GM13977 (cell line): ENCODE results near the gene RRP9.
"Not testable (repeated sequence)": the region's sequence is repeated elsewhere in the genome, so short reads cannot be mapped to it uniquely, and the experiment has no call there.

Source experiments
- DNase-seq: peaks from one replicate; pipeline ENCODE4 v3.0.0; 2012; ENCODE audit warnings: low spot score
- in situ Hi-C: fragments of 300-500 bp; cut with MboI; formaldehyde crosslinking; loops from one replicate; pipeline ENCODE4 v1.12.0; 2022; ENCODE audit warnings: low sequenced_read_pairs, low pct_unique_long_range_greater_than_20kb, mixed read lengths, inconsistent platforms; ENCODE audit not compliant: unreplicated experiment
- TF ChIP-seq, protein P1 (sequence below): IDR thresholded peaks from 2 replicates; pipeline ENCODE4 v1.5.1; 2012; ENCODE audit warnings: mild to moderate bottlenecking, control low read depth; ENCODE audit not compliant: insufficient read depth; ENCODE audit errors: extremely low read depth, missing control alignments

RRP9 gene, protein sequence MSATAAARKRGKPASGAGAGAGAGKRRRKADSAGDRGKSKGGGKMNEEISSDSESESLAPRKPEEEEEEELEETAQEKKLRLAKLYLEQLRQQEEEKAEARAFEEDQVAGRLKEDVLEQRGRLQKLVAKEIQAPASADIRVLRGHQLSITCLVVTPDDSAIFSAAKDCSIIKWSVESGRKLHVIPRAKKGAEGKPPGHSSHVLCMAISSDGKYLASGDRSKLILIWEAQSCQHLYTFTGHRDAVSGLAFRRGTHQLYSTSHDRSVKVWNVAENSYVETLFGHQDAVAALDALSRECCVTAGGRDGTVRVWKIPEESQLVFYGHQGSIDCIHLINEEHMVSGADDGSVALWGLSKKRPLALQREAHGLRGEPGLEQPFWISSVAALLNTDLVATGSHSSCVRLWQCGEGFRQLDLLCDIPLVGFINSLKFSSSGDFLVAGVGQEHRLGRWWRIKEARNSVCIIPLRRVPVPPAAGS

DNA sequence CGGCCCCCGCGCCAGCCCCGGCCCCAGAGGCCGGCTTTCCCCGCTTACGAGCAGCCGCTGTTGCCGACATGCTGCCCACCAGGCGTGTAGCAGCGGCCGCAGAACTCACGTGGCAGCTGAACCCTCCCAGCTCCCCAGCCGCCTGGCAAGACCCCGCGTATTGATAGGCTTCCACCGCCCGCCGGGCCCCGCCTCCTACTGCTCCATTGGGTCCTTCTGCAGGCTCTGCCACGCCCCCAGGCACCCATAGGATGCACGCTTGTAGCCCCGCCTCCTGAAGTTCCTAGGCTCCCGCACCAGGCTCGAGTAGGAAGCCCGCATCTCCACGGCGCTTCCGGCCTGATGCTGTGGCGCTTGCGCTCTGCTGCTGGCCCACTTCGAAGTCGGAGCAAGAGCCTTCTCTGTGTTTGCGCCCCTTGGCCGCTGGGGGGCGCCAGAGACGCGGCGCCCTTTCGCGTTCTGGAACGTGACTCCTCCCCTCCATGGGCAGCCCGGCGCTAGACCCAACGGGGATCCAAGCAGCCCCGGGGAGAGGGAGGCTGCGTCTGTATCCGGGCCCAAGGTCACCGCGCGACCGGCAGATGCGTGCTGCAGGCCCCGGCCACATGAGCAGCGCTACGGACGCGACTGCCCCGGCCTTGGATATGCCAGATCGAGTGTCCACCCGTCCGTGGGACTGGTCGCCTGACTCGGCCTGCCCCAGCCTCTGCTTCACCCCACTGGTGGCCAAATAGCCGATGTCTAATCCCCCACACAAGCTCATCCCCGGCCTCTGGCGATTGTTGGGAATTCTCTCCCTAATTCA lies at the start of gene RRP9, which contains the start of gene PARP3:
TSS of gene RRP9 (minus strand) at position 107 of the 805 bp plus-strand sequence. CDS start at position 70, 37 bp downstream.
TSS of gene PARP3 (plus strand) at position 566 of the 805 bp plus-strand sequence. CDS start 993 bp downstream, outside the sequence.
- TF ChIP-seq, protein P1, sequence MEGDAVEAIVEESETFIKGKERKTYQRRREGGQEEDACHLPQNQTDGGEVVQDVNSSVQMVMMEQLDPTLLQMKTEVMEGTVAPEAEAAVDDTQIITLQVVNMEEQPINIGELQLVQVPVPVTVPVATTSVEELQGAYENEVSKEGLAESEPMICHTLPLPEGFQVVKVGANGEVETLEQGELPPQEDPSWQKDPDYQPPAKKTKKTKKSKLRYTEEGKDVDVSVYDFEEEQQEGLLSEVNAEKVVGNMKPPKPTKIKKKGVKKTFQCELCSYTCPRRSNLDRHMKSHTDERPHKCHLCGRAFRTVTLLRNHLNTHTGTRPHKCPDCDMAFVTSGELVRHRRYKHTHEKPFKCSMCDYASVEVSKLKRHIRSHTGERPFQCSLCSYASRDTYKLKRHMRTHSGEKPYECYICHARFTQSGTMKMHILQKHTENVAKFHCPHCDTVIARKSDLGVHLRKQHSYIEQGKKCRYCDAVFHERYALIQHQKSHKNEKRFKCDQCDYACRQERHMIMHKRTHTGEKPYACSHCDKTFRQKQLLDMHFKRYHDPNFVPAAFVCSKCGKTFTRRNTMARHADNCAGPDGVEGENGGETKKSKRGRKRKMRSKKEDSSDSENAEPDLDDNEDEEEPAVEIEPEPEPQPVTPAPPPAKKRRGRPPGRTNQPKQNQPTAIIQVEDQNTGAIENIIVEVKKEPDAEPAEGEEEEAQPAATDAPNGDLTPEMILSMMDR: peak; percentile 99
- in situ Hi-C loops: no loop called here
- DNase-seq: peak; percentile 99

DNA sequence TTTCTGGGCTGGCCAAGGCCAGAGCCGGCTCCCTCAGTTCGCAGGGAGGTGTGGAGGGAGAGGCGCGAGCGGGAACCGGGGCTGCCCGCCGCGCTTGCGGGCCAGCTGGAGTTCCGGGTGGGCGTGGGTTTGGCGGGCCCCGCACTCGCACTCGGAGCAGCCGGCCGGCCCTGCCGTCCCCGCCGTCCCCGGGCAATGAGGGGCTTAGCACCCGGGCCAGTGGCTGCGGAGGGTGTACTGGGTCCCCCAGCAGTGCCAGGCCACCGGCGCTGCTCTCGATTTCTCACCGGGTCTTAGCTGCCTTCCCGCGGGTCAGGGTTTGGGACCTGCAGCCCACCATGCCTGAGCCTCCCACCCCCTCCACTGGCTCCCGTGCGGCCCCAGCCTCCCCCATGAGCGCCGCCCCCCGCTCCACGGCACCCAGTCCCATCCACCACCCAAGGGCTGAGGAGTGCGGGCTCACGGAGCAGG lies 48.8 kb upstream of the RRP9 start:
- in situ Hi-C loops: not testable (repeated sequence)

DNA sequence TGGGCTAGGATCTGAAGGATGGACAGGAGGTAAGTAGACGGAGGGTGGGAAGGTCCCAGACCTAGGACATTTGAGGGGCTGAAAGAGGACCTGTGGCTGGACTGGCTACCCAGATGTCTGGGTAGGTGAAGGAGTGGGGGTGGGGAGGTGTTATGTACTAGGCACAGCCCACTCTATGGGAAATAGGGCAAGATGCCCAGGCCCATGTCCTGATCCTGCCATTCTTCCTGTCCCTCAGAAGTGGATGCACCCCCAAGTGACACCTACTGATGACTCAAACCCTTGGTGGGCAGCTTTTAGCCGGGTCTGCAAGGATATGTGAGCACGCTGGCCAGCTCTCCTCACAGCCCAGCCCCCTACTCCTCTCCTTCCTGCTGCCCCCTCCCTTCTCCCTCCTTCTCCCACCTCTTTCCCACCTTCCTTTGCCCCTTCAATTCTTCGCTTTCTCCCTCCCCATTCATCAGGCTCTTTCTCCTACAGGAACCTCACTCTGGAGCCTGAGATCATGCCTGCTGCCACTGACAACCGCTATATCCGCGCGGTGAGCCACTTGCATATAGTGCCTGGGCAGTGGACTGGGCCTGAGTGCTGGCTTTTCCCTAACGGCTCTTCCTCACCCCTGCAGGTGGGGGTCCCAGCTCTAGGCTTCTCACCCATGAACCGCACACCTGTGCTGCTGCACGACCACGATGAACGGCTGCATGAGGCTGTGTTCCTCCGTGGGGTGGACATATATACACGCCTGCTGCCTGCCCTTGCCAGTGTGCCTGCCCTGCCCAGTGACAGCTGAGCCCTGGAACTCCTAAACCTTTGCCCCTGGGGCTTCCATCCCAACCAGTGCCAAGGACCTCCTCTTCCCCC lies 46.8 kb upstream of the RRP9 start:
- in situ Hi-C loops: no loop called here
- no peak for DNase-seq

More for the DNA sequence above, 48.8 kb upstream of the RRP9 start:
- not testable (repeated sequence) for DNase-seq

DNA sequence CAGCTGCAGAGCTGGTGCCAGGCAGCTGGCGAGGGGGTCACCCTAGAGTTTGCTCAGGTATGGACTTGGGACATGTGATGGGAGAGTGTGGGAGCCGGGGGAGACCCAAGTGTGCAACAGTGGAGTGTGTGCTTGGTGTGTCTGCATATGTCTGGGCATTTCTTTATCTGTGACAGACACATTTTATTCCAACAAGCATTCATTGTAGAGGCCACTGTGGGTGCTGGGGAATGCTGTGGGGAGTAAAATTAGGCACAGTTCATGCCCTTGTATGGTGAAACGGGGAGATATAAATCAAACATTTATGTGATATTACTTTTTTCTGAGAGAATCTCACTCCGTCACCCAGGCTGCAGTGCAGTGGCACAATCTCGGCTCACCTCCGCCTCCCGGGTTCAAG lies 45.9 kb upstream of the RRP9 start:
- TF ChIP-seq, protein P1: no peak
- in situ Hi-C loops: no loop called here
- no peak for DNase-seq

More for the DNA sequence above, 46.8 kb upstream of the RRP9 start:
- TF ChIP-seq, protein P1: no peak

DNA sequence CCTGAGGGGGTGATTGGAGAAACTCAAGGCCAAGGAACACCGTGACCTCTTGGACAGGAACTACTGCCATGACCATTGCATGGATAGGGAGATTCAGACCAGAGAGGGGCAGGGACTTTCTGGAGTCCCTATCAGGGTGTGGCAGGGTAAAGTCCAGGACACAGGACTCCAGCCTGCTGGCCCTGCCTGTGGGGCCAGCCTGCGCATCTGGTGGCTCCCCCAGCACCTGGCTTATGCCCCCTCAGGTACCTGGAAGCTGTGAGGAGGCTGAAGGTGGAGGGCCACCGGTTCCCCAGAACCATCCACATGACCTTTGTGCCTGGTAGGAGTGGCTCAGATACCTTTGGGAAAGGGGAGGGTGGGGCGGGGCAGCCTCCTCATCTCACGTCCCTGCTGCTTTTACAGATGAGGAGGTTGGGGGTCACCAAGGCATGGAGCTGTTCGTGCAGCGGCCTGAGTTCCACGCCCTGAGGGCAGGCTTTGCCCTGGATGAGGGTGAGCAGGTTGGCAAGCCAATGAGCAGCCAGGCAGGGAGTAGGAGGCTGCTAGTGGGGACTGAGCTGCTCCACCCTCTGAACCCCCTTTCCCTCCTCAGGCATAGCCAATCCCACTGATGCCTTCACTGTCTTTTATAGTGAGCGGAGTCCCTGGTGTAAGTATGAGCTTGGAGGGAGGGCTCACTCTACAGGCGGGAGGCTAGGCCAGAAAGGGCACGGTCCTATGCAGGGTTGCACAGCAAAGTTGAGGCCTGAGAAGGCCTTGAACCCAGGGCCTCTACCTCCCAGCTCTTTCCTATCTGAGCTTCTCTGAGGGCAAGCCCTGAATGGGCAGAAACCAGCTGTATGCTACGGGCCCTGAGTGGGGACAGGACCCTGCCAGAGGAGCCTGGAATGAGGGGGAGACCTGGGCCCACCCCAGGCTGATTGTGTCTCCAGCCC lies 44.6 kb upstream of the RRP9 start:
- no peak for DNase-seq
- TF ChIP-seq, protein P1: no peak
- in situ Hi-C loops: no loop called here

DNA sequence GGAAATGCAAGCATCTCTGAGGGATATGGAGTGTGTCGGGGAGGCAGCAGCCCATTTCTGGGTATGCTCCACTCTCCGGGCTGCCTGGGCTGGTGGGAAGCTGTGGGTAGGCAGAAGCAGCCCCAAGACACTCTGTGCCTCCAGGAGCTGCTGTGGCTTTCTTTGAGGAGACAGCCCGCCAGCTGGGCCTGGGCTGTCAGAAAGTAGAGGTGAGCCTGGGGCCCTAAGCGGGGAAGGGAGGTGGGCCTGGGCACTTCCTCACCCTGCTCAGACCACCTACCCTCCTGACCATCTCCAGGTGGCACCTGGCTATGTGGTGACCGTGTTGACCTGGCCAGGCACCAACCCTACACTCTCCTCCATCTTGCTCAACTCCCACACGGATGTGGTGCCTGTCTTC lies 43.4 kb upstream of the RRP9 start:
- DNase-seq: no peak
- TF ChIP-seq, protein P1: no peak
- in situ Hi-C loops: no loop called here
